Measurements from ENCODE around the gene CACNA2D2.

DNA sequence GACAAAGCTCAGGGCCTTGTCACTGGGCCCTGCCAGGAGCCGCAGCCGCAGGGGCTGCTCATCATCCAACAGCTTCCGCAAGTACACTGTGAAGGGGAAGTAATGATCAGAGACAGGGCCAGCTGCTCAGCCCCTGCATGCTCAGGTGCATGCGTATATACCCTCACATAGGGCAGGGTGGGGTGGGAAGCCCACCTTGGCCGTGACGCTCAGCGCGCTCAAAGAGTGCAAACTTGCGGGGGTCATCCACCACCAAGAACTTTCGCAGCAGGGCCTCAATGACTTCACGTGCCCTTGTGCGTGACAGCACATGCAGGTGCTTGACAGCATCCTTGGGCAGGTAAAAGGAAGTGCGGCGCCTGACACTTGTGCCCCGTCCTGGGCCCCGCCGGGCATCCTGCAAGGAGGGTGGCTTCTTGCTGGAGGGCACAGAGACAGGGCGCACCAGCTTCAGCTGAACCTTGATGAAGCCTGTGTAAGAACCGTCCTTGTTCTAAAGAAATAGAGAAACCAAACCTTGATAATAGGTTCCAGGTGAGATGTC lies 172.0 kb downstream of the CACNA2D2 start:
- TF ChIP-seq NFRKB (IDR thresholded peaks at IDR 0.05) (no peak), FOXK2 (IDR thresholded peaks at IDR 0.05) (no peak), ARNT (IDR thresholded peaks at IDR 0.05) (no peak), ZNF384 (IDR thresholded peaks at IDR 0.05) (no peak), TARDBP (IDR thresholded peaks at IDR 0.05) (no peak), ELF4 (IDR thresholded peaks at IDR 0.05) (no peak)
- TF ChIP-seq, protein P1, sequence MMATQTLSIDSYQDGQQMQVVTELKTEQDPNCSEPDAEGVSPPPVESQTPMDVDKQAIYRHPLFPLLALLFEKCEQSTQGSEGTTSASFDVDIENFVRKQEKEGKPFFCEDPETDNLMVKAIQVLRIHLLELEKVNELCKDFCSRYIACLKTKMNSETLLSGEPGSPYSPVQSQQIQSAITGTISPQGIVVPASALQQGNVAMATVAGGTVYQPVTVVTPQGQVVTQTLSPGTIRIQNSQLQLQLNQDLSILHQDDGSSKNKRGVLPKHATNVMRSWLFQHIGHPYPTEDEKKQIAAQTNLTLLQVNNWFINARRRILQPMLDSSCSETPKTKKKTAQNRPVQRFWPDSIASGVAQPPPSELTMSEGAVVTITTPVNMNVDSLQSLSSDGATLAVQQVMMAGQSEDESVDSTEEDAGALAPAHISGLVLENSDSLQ (IDR thresholded peaks at IDR 0.05): no peak

Measured in HEK293T (cell line).